ENCODE measurements around the gene PABPN1.

- TF ChIP-seq CTCF (IDR thresholded peaks at IDR 0.05) (no peak), POLR2A (IDR thresholded peaks at IDR 0.05) (no peak)
Observed at GRCh38 chr14:23299211-23299957, 21.9 kb upstream of the PABPN1 start.

Data from testis (tissue), 2 donors.